ENCODE data around the gene RBMS3.

DNA sequence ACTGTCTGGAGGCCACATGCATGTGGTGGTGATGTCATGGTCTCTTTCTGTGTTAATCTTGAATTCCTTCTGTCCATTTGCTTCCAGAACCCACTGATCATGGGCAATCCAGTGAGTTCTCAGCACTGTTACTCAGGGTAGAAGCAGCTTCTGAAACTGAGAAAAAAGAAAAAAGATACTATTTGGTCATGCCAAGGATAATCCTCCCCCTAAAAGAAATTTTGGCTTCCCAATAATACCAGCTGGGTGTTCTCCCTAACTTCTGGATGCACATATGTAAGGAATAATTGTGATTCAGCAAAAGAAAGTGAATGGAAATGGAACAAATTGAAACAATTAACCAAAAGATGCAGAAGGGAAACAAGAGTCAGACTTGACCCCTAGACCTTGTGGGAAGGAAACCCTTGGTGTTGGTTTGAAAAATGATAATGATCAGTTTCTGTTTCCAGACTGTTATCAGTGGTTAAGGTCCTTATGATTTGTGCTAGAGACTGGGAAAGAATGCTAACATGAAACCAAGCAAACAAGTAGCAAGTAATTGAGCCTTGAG lies 92.3 kb downstream of the RBMS3 start:
- TF ChIP-seq POLR2A (IDR thresholded peaks at IDR 0.05) = no peak
- TF ChIP-seq, protein P1, sequence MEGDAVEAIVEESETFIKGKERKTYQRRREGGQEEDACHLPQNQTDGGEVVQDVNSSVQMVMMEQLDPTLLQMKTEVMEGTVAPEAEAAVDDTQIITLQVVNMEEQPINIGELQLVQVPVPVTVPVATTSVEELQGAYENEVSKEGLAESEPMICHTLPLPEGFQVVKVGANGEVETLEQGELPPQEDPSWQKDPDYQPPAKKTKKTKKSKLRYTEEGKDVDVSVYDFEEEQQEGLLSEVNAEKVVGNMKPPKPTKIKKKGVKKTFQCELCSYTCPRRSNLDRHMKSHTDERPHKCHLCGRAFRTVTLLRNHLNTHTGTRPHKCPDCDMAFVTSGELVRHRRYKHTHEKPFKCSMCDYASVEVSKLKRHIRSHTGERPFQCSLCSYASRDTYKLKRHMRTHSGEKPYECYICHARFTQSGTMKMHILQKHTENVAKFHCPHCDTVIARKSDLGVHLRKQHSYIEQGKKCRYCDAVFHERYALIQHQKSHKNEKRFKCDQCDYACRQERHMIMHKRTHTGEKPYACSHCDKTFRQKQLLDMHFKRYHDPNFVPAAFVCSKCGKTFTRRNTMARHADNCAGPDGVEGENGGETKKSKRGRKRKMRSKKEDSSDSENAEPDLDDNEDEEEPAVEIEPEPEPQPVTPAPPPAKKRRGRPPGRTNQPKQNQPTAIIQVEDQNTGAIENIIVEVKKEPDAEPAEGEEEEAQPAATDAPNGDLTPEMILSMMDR (IDR thresholded peaks at IDR 0.05) = no peak

Measured in thyroid gland (tissue), 4 donors.